GM12878 (cell line): ENCODE data around the gene EHBP1. TPM values are rescaled to one million over a fixed set of nuclear protein-coding genes. Genes with fewer than 3 reads are reported as not detected.

Source experiments
- ATAC-seq: fragments of 200-7000 bp; cut with Tn5 transposase; 3 replicates; pipeline ENCODE4 v1.9.1; 2020; ENCODE audit warnings: mild to moderate bottlenecking, moderate library complexity
- BruUV-seq: library from RNA; stranded (reverse); fragments of 400-500 nt; replicated peaks from 2 replicates; lab custom pipeline; 2021; lab: Mats Ljungman, UMichigan
- CTCF ChIA-PET: fragments of 300-600 bp; sonication (Branson Sonifier 250); formaldehyde crosslinking; extraction: SDS; loops from one replicate; lab custom pipeline; 2021; ENCODE audit warnings: inconsistent platforms; lab: Yijun Ruan, JAX
- POLR2A ChIA-PET: fragments of 350-600 bp; formaldehyde crosslinking; extraction: SDS; loops from one replicate; lab custom pipeline; 2021; ENCODE audit warnings: inconsistent platforms; lab: Charles Lee
- RAD21 ChIA-PET: fragments of 300-600 bp; sonication (Branson Sonifier 250); formaldehyde crosslinking; loops from one replicate; lab custom pipeline; 2023; ENCODE audit warnings: antibody characterized with exemption; ENCODE audit not compliant: unreplicated experiment; lab: Charles Lee
- SMC1A ChIA-PET: fragments of 300-600 bp; sonication (Branson Sonifier 250); formaldehyde crosslinking; loops from one replicate; lab custom pipeline; 2023; ENCODE audit not compliant: unreplicated experiment, uncharacterized antibody; lab: Charles Lee
- DNase-seq: peaks from one replicate; pipeline ENCODE4 v3.0.0-alpha.2; 2011; ENCODE audit warnings: low read depth, low spot score
- FAIRE-seq: peaks from 3 replicates; lab custom pipeline; 2011; peaks lifted over from hg19 to GRCh38; lab: Jason Lieb, UNC
- H2AFZ ChIP-seq: 2 replicates; pipeline ENCODE4 v1.6.0; 2011; ENCODE audit warnings: low read depth, low read length, control low read depth; ENCODE audit not compliant: control insufficient read depth
- H3K27ac ChIP-seq: 2 replicates; pipeline ENCODE4 v1.5.1; 2011; ENCODE audit warnings: control low read depth; ENCODE audit not compliant: control insufficient read depth, insufficient read depth
- H3K27me3 ChIP-seq, 2 experiments: replicated peaks in 1 of 2; 2 replicates each; pipeline versions ENCODE4 v1.6.0 to v1.6.1; 2011; ENCODE audit warnings: low read length in 1 of 2; ENCODE audit not compliant: control insufficient read depth in 2 of 2, insufficient read depth in 2 of 2
- H3K36me3 ChIP-seq, 2 experiments: 2 replicates each; pipeline ENCODE4 v1.5.1; 2011; ENCODE audit warnings: low read length in 1 of 2; ENCODE audit not compliant: control insufficient read depth in 2 of 2, insufficient read depth in 2 of 2
- H3K4me1 ChIP-seq: 2 replicates; pipeline ENCODE4 v1.6.1; 2011; ENCODE audit warnings: mild to moderate bottlenecking, low read length, moderate library complexity, mixed read lengths; ENCODE audit not compliant: control insufficient read depth, insufficient read depth
- H3K4me2 ChIP-seq: 2 replicates; pipeline ENCODE4 v1.6.0; 2011; ENCODE audit warnings: control low read depth; ENCODE audit not compliant: control insufficient read depth, insufficient read depth
- H3K4me3 ChIP-seq: fragments of 200-600 bp; sonication (generic); 2 replicates; pipeline ENCODE4 v1.5.1; 2016
- H3K79me2 ChIP-seq: 2 replicates; pipeline ENCODE4 v1.6.0; 2011; ENCODE audit warnings: low read length; ENCODE audit not compliant: control insufficient read depth, insufficient read depth
- H3K9ac ChIP-seq: 2 replicates; pipeline ENCODE4 v1.8.0; 2011; ENCODE audit warnings: low read length, control low read depth, mixed read lengths; ENCODE audit not compliant: control insufficient read depth, insufficient read depth
- H3K9me3 ChIP-seq: replicated peaks from 3 replicates; pipeline ENCODE4 v1.5.1; 2011; ENCODE audit warnings: mild to moderate bottlenecking, low read length; ENCODE audit not compliant: control insufficient read depth, insufficient read depth
- H4K20me1 ChIP-seq: 2 replicates; pipeline ENCODE4 v1.6.0; 2011; ENCODE audit not compliant: control insufficient read depth, insufficient read depth
- BCL11A ChIP-seq: IDR thresholded peaks from 2 replicates; pipeline ENCODE4 v1.6.1; 2011; ENCODE audit warnings: low read depth, low read length
- BCL3 ChIP-seq: IDR thresholded peaks from 2 replicates; pipeline ENCODE4 v1.6.1; 2011; ENCODE audit warnings: borderline replicate concordance, low read depth, mild to moderate bottlenecking, moderate library complexity, low read length; ENCODE audit not compliant: insufficient read depth, poor library complexity, severe bottlenecking
- EZH2 ChIP-seq: IDR thresholded peaks from 2 replicates; pipeline ENCODE4 v1.6.1; 2012; ENCODE audit warnings: low read depth, mild to moderate bottlenecking, control low read depth, inconsistent platforms, low read length, borderline replicate concordance; ENCODE audit not compliant: control insufficient read depth
- GATAD2B ChIP-seq: fragments of 450-650 bp; conservative IDR thresholded peaks from 2 replicates; pipeline ENCODE4 v1.6.1; 2017; ENCODE audit warnings: low read depth, mild to moderate bottlenecking, moderate library complexity
- KLF5 ChIP-seq: fragments of 450-650 bp; IDR thresholded peaks from 2 replicates; pipeline ENCODE4 v1.6.1; 2014; ENCODE audit warnings: mild to moderate bottlenecking; ENCODE audit not compliant: partially characterized antibody
- PAX8 ChIP-seq: fragments of 450-650 bp; IDR thresholded peaks from 2 replicates; pipeline ENCODE4 v1.6.1; 2017; ENCODE audit warnings: mild to moderate bottlenecking, moderate library complexity
- SMARCA5 ChIP-seq: fragments of 450-650 bp; IDR thresholded peaks from 2 replicates; pipeline ENCODE4 v1.6.1; 2017; ENCODE audit warnings: mild to moderate bottlenecking
- SP1 ChIP-seq: IDR thresholded peaks from one replicate; pipeline ENCODE4 v1.6.1; 2011; ENCODE audit warnings: low read depth, low read length
- TCF7 ChIP-seq: IDR thresholded peaks from 2 replicates; pipeline ENCODE4 v1.6.1; 2014; ENCODE audit warnings: antibody characterized with exemption, borderline replicate concordance
- WGBS: methylation state at CpG from one replicate; pipeline ENCODE4 v1.1.6; 2016; ENCODE audit warnings: low lambda C conversion rate; ENCODE audit not compliant: insufficient replicate concordance, insufficient coverage; ENCODE audit errors: missing lambda C conversion rate; 5-methylcytosine and 5-hydroxymethylcytosine counted together
- in situ Hi-C: fragments of 300-500 bp; cut with MboI; formaldehyde crosslinking; loops from 9 replicates; pipeline ENCODE4 v1.14.3; 2018; ENCODE audit warnings: mixed read lengths
- intact Hi-C: fragments of 100-400 bp; cut with micrococcal nuclease; formaldehyde crosslinking; loops from one replicate; pipeline ENCODE4 v1.14.2; 2022; ENCODE audit not compliant: unreplicated experiment
- polyA plus RNA-seq, 11 experiments: library from polyadenylated mRNA; depleted of rRNA in 4 of 11; unstranded in 6 of 11; stranded (reverse) in 5 of 11; fragments of >200 nt; fragmentation: Nextera tagmentation in 4 of 11; fragmentation: Illumina TruSeq in 1 of 11; extraction: Ambion mirVana in 4 of 11; extraction: Trizol in 1 of 11; gene quantifications; 1 replicate in 1 of 11; 2 replicates in 10 of 11; pipeline versions ENCODE4 v1.2.1 to v1.2.3, GENCODE V29; 2011 to 2016; ENCODE audit warnings: inconsistent platforms in 2 of 11, missing spikeins in 2 of 11, low read depth in 1 of 11
- total RNA-seq, 4 experiments: library from RNA; depleted of rRNA in 3 of 4; stranded (reverse); fragments of >200 nt in 3 of 4; fragmentation: Illumina TruSeq in 1 of 4; extraction: Trizol in 1 of 4; gene quantifications; 2 replicates each; pipeline versions ENCODE4 v1.2.1 to v1.2.3, GENCODE V29; 2013 to 2021
- TF ChIP-seq, protein P1 (sequence below): IDR thresholded peaks from 2 replicates; pipeline ENCODE4 v1.6.1; 2011; ENCODE audit warnings: low read depth, low read length, improper control_type of control experiment, borderline replicate concordance
- TF ChIP-seq, protein P2 (sequence below): fragments of 450-650 bp; IDR thresholded peaks from 2 replicates; pipeline ENCODE4 v1.6.1; 2018; ENCODE audit warnings: borderline replicate concordance, mild to moderate bottlenecking; ENCODE audit not compliant: partially characterized antibody

Gene EHBP1
- total and polyA plus RNA-seq, 10 of the 15 experiments (the other 5 are each of a cell fraction or from before 2014, with no cell fraction given), result 5.7 to 26.1 (median 13.6) TPM

- FAIRE-seq, result no peak
- in situ Hi-C loops, result no loop called here
- Histone ChIP-seq H3K36me3 (no peaks in the 10 kb centered on the region), H3K4me1 (no peaks in the 10 kb centered on the region), H4K20me1 (no peaks in the 10 kb centered on the region), H3K4me2 (no peak overlapping the region), H3K4me3 (no peak overlapping the region), H3K27me3 (no peaks in the 10 kb centered on the region), H3K27ac (no peak overlapping the region), H3K79me2 (no peaks in the 10 kb centered on the region), H3K9me3 (no peaks in the 10 kb centered on the region), H2AFZ (no peak overlapping the region), H3K9ac (no peak overlapping the region)
- no peak for ATAC-seq
- intact Hi-C loops, result no loop called here
- ChIA-PET CTCF (no interaction called here), SMC1A (no interaction called here), RAD21 (no interaction called here), POLR2A (no interaction called here)
- DNase-seq, result no peak
- BruUV-seq, result no TSS peak
- 82% methylated on average over 3 of the region's 3 CpGs for WGBS
- TF ChIP-seq GATAD2B (no peak), EZH2 (no peak), BCL11A (no peak), TCF7 (no peak), PAX8 (no peak), SMARCA5 (no peak), KLF5 (no peak)
Observed at GRCh38 chr2:63015389-63015788, 309.9 kb downstream of the EHBP1 start.

DNA sequence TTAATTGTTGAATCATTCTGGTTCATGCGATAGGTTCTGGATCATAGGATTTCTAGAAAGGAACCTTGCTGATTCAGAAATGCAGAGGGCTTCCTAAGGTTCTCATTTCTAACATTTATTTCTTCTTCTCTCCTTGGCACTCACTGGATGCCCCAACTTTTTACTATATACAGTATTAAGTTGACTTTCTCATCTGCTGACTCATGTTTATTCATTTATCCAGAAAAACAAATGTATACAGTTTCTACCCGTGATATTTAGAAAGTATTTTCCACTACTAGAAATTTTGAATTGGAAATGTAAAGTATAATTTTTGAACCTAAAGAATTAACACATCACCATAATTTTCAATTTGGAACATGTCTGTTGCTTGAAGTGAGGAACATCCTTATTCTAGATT, 312.9 kb downstream of the EHBP1 start:
- no peak for FAIRE-seq
- WGBS, result 100% methylated on average over 2 of the region's 2 CpGs

More for the DNA sequence above, 312.9 kb downstream of the EHBP1 start:
- H4K20me1 ChIP-seq, result no peaks in the 10 kb centered on the region
- H3K36me3 ChIP-seq, result no peaks in the 10 kb centered on the region
- H3K79me2 ChIP-seq, result no peaks in the 10 kb centered on the region
- H3K9ac ChIP-seq, result no peak overlapping the region
- ChIA-PET CTCF (interaction anchor here (0.6 to 1.0 kb wide), 2 partner anchors 231 to 467 kb away, joined by 3 read pairs; no protein-coding TSS in a partner anchor), RAD21 (no interaction called here), SMC1A (interaction anchor here (1.1 to 1.5 kb wide), 2 partner anchors 28 to 48 kb away, joined by 3 to 4 read pairs; no protein-coding TSS in a partner anchor), POLR2A (no interaction called here)
- BruUV-seq, result no TSS peak
- no peaks in the 10 kb centered on the region for H3K4me1 ChIP-seq
- H3K4me3 ChIP-seq, result no peak overlapping the region
- intact Hi-C loops (no loop called here), in situ Hi-C loops (no loop called here)
- ATAC-seq (no peak), DNase-seq (no peak)
- no peak overlapping the region for H3K27ac ChIP-seq
- H3K27me3 ChIP-seq, result no peaks in the 10 kb centered on the region
- H2AFZ ChIP-seq, result no peak overlapping the region
- no peak overlapping the region for H3K4me2 ChIP-seq
- H3K9me3 ChIP-seq, result no peaks in the 10 kb centered on the region
- TF ChIP-seq, protein P1, sequence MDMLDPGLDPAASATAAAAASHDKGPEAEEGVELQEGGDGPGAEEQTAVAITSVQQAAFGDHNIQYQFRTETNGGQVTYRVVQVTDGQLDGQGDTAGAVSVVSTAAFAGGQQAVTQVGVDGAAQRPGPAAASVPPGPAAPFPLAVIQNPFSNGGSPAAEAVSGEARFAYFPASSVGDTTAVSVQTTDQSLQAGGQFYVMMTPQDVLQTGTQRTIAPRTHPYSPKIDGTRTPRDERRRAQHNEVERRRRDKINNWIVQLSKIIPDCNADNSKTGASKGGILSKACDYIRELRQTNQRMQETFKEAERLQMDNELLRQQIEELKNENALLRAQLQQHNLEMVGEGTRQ, result no peak
- TF ChIP-seq SP1 (no peak), BCL3 (no peak)
- TF ChIP-seq, protein P2, sequence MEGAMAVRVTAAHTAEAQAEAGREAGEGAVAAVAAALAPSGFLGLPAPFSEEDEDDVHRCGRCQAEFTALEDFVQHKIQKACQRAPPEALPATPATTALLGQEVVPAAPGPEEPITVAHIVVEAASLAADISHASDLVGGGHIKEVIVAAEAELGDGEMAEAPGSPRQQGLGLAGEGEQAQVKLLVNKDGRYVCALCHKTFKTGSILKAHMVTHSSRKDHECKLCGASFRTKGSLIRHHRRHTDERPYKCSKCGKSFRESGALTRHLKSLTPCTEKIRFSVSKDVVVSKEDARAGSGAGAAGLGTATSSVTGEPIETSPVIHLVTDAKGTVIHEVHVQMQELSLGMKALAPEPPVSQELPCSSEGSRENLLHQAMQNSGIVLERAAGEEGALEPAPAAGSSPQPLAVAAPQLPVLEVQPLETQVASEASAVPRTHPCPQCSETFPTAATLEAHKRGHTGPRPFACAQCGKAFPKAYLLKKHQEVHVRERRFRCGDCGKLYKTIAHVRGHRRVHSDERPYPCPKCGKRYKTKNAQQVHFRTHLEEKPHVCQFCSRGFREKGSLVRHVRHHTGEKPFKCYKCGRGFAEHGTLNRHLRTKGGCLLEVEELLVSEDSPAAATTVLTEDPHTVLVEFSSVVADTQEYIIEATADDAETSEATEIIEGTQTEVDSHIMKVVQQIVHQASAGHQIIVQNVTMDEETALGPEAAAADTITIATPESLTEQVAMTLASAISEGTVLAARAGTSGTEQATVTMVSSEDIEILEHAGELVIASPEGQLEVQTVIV, result no peak
